Trophoblast cell (in vitro differentiated cells and primary cell): ENCODE results near the gene EPM2AIP1.
A peak's percentile ranks its signal among the peaks of the same experiment; 100 is the strongest.

Source experiments
- DNase-seq, 2 donors: peaks; one replicate each; pipeline ENCODE4 v3.0.0-alpha.2; 2016
- H2AFZ ChIP-seq: 2 replicates; pipeline ENCODE4 v1.6.1; 2013; ENCODE audit warnings: low read length, moderate library complexity, mild to moderate bottlenecking; ENCODE audit not compliant: insufficient read depth, poor library complexity
- H2AK5ac ChIP-seq: 2 replicates; pipeline ENCODE4 v1.6.1; 2013; ENCODE audit warnings: mild to moderate bottlenecking, low read length
- H2BK120ac ChIP-seq: 2 replicates; pipeline ENCODE4 v1.6.1; 2013; ENCODE audit warnings: low read length, mild to moderate bottlenecking, moderate library complexity; ENCODE audit not compliant: insufficient read depth, poor library complexity
- H2BK12ac ChIP-seq: 2 replicates; pipeline ENCODE4 v1.6.1; 2013; ENCODE audit warnings: mild to moderate bottlenecking, low read length, moderate library complexity
- H2BK5ac ChIP-seq: 2 replicates; pipeline ENCODE4 v1.6.1; 2013; ENCODE audit warnings: low read length, low read depth, moderate library complexity, mild to moderate bottlenecking; ENCODE audit not compliant: poor library complexity
- H3K14ac ChIP-seq: 2 replicates; pipeline ENCODE4 v1.6.1; 2013; ENCODE audit warnings: mild to moderate bottlenecking, low read length
- H3K18ac ChIP-seq: 2 replicates; pipeline ENCODE4 v1.6.1; 2013; ENCODE audit warnings: mild to moderate bottlenecking, low read length
- H3K23ac ChIP-seq: 2 replicates; pipeline ENCODE4 v1.6.1; 2013; ENCODE audit warnings: low read length
- H3K27ac ChIP-seq: 2 replicates; pipeline ENCODE4 v1.5.1; 2013; ENCODE audit warnings: low read depth, mild to moderate bottlenecking, inconsistent platforms, low read length, moderate library complexity
- H3K27me3 ChIP-seq: 2 replicates; pipeline ENCODE4 v1.6.1; 2013; ENCODE audit warnings: inconsistent platforms, mild to moderate bottlenecking, low read length, moderate library complexity; ENCODE audit not compliant: insufficient read depth
- H3K36me3 ChIP-seq, 2 experiments: 1 replicate in 1 of 2; 2 replicates in 1 of 2; pipeline ENCODE4 v1.6.1; 2013; ENCODE audit warnings: low read length in 2 of 2, mild to moderate bottlenecking in 2 of 2, moderate library complexity in 1 of 2; ENCODE audit not compliant: insufficient read depth in 2 of 2, control insufficient read depth in 1 of 2
- H3K4ac ChIP-seq: 2 replicates; pipeline ENCODE4 v1.6.1; 2013; ENCODE audit warnings: low read depth, mild to moderate bottlenecking, low read length, moderate library complexity
- H3K4me1 ChIP-seq, 2 experiments: 1 replicate in 1 of 2; 2 replicates in 1 of 2; pipeline ENCODE4 v1.6.1; 2013; ENCODE audit warnings: low read length in 2 of 2, mild to moderate bottlenecking in 2 of 2, moderate library complexity in 1 of 2; ENCODE audit not compliant: insufficient read depth in 2 of 2, control insufficient read depth in 1 of 2
- H3K4me2 ChIP-seq: 2 replicates; pipeline ENCODE4 v1.6.1; 2013; ENCODE audit warnings: inconsistent platforms, mild to moderate bottlenecking, low read length, moderate library complexity
- H3K4me3 ChIP-seq: 2 replicates; pipeline ENCODE4 v1.5.1; 2013; ENCODE audit warnings: mild to moderate bottlenecking, low read depth, low read length, inconsistent platforms
- H3K79me1 ChIP-seq: one replicate; pipeline ENCODE4 v1.6.1; 2013; ENCODE audit warnings: low read length
- H3K79me2 ChIP-seq: 2 replicates; pipeline ENCODE4 v1.6.1; 2013; ENCODE audit warnings: low read length, mild to moderate bottlenecking; ENCODE audit not compliant: control insufficient read depth, insufficient read depth, poor library complexity
- H3K9ac ChIP-seq: 2 replicates; pipeline ENCODE4 v1.6.1; 2013; ENCODE audit warnings: mild to moderate bottlenecking, low read length
- H3K9me3 ChIP-seq: 2 replicates; pipeline ENCODE4 v1.6.1; 2013; ENCODE audit warnings: low read depth, mild to moderate bottlenecking, control low read depth, inconsistent platforms, low read length; ENCODE audit not compliant: insufficient read depth
- H4K12ac ChIP-seq: 2 replicates; pipeline ENCODE4 v1.6.1; 2013; ENCODE audit warnings: low read depth, mild to moderate bottlenecking, low read length, moderate library complexity
- H4K8ac ChIP-seq: 2 replicates; pipeline ENCODE4 v1.6.1; 2013; ENCODE audit warnings: low read depth, mild to moderate bottlenecking, low read length, moderate library complexity
- H4K91ac ChIP-seq: one replicate; pipeline ENCODE4 v1.6.1; 2013; ENCODE audit warnings: low read depth, mild to moderate bottlenecking, low read length, moderate library complexity
- WGBS: extraction: QIAGEN DNeasy Blood & Tissue Kit; methylation state at CpG from one replicate; pipeline ENCODE4 v1.1.7; 2013; ENCODE audit warnings: missing lambda C conversion rate; ENCODE audit not compliant: insufficient read length, insufficient coverage; ENCODE audit errors: extremely low coverage; 5-methylcytosine and 5-hydroxymethylcytosine counted together

EPM2AIP1 gene

DNA sequence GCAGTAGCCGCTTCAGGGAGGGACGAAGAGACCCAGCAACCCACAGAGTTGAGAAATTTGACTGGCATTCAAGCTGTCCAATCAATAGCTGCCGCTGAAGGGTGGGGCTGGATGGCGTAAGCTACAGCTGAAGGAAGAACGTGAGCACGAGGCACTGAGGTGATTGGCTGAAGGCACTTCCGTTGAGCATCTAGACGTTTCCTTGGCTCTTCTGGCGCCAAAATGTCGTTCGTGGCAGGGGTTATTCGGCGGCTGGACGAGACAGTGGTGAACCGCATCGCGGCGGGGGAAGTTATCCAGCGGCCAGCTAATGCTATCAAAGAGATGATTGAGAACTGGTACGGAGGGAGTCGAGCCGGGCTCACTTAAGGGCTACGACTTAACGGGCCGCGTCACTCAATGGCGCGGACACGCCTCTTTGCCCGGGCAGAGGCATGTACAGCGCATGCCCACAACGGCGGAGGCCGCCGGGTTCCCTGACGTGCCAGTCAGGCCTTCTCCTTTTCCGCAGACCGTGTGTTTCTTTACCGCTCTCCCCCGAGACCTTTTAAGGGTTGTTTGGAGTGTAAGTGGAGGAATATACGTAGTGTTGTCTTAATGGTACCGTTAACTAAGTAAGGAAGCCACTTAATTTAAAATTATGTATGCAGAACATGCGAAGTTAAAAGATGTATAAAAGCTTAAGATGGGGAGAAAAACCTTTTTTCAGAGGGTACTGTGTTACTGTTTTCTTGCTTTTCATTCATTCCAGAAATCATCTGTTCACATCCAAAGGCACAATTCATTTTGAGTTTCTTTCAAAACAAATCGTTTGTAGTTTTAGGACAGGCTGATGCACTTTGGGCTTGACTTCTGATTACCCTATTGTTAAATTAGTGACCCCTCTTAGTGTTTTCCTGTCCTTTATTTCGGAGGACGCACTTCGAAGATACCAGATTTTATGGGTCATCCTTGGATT, 674 bp upstream of the EPM2AIP1 start, which contains the start of gene MLH1:
Gene MLH1 (plus strand): TSS at position 193 of the 958 bp plus-strand sequence. CDS start 30 bp downstream, at position 223.
- Histone ChIP-seq H2AK5ac (peak within 1 kb of the TSS; percentile 4), H4K91ac (peak within 1 kb of the TSS; percentile 88)

GRCh38 chr3:36991923-36992805, 767 bp downstream of the EPM2AIP1 start:
- Histone ChIP-seq H3K9ac (peak overlapping the region; percentile 92), H3K23ac (peak overlapping the region; percentile 19), H2AK5ac (peak overlapping the region; percentile 4), H3K4me1 (peaks cover 0 to 3% of the 10 kb centered on the region in 2 experiments), H4K12ac (peak overlapping the region; percentile 85), H3K9me3 (no peaks in the 10 kb centered on the region), H3K79me1 (peaks cover 9% of the 10 kb centered on the region), H3K36me3 (peaks cover 2 to 4% of the 10 kb centered on the region in 2 experiments), H3K14ac (peak overlapping the region; percentile 76), H3K4me2 (peak overlapping the region; percentile 85), H3K79me2 (peaks cover 10% of the 10 kb centered on the region), H3K27ac (peak overlapping the region; percentile 94), H3K18ac (peak overlapping the region; percentile 80), H3K4me3 (peak overlapping the region; percentile 91), H2BK5ac (peak overlapping the region; percentile 80), H2AFZ (peak overlapping the region; percentile 46), H3K27me3 (no peaks in the 10 kb centered on the region), H2BK120ac (peak overlapping the region; percentile 69), H3K4ac (peak overlapping the region; percentile 43), H2BK12ac (no peak overlapping the region), H4K8ac (peak overlapping the region; percentile 86), H4K91ac (peak overlapping the region; percentile 57)
- WGBS = no CpG with 5 or more reads among the region's 24 CpGs
- DNase-seq = peak in 1 of 2 donors; percentile 34

More for the DNA sequence above, 674 bp upstream of the EPM2AIP1 start, which contains the start of gene MLH1:
- Histone ChIP-seq H3K18ac (peak within 1 kb of the TSS; percentile 83), H3K4me1 (peaks cover 0 to 3% of the 10 kb centered on the region in 2 experiments), H3K79me2 (peaks cover 10% of the 10 kb centered on the region), H2BK120ac (peak within 1 kb of the TSS; percentile 97), H3K36me3 (peaks cover 4 to 8% of the 10 kb centered on the region in 2 experiments), H2AFZ (peak within 1 kb of the TSS; percentile 94), H4K8ac (peak within 1 kb of the TSS; percentile 96), H3K79me1 (peaks cover 9% of the 10 kb centered on the region), H3K9me3 (no peaks in the 10 kb centered on the region), H2BK5ac (peak within 1 kb of the TSS; percentile 94), H3K27ac (peak within 1 kb of the TSS; percentile 94), H3K9ac (peak within 1 kb of the TSS; percentile 92), H3K4me3 (peak within 1 kb of the TSS; percentile 91), H4K12ac (peak within 1 kb of the TSS; percentile 89), H3K27me3 (no peaks in the 10 kb centered on the region), H3K4me2 (peak within 1 kb of the TSS; percentile 85), H3K23ac (no peak within 1 kb of the TSS), H2BK12ac (peak within 1 kb of the TSS; percentile 48), H3K4ac (peak within 1 kb of the TSS; percentile 63), H3K14ac (peak within 1 kb of the TSS; percentile 86)
- peak; percentile 100 for DNase-seq
- WGBS = no CpG with 5 or more reads among the region's 47 CpGs

DNA sequence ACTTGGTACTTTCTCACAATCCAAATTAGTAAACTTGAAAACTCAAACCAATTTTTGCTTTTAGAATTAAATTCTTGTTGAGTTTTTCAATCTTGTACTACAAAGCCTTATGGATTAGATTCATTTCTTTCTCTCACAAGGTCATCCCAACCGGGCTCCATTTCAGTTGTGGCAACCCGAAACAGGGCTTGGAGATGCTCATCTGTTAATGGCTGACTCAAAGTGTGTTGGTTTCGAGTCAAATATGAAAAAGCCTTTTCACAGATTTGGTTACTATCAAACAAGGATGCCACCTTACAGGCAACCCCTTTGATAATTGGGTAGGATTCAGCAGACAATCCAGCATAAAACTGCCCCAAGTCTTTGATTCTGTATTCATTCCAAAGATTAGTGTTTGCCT, 1.8 kb downstream of the EPM2AIP1 start:
- peak overlapping the region; percentile 43 for H3K4me2 ChIP-seq
- peaks cover 10% of the 10 kb centered on the region for H3K79me2 ChIP-seq
- DNase-seq = no peak
- no peak overlapping the region for H2AFZ ChIP-seq
- peak overlapping the region; percentile 83 for H3K4ac ChIP-seq
- no peak overlapping the region for H3K14ac ChIP-seq
- no peak overlapping the region for H2BK5ac ChIP-seq
- H4K12ac ChIP-seq = no peak overlapping the region
- peaks cover 0 to 3% of the 10 kb centered on the region in 2 experiments for H3K4me1 ChIP-seq
- H2BK120ac ChIP-seq = no peak overlapping the region
- H4K8ac ChIP-seq = no peak overlapping the region
- no peaks in the 10 kb centered on the region for H3K27me3 ChIP-seq
- no peaks in the 10 kb centered on the region for H3K9me3 ChIP-seq
- peaks cover 4 to 5% of the 10 kb centered on the region in 2 experiments for H3K36me3 ChIP-seq
- no CpG with 5 or more reads among the region's 3 CpGs for WGBS
- H3K23ac ChIP-seq = no peak overlapping the region
- peaks cover 9% of the 10 kb centered on the region for H3K79me1 ChIP-seq
- no peak overlapping the region for H4K91ac ChIP-seq
- H3K18ac ChIP-seq = no peak overlapping the region
- no peak overlapping the region for H3K27ac ChIP-seq
- H2BK12ac ChIP-seq = no peak overlapping the region
- H3K4me3 ChIP-seq = no peak overlapping the region
- no peak overlapping the region for H3K9ac ChIP-seq
- no peak overlapping the region for H2AK5ac ChIP-seq

DNA sequence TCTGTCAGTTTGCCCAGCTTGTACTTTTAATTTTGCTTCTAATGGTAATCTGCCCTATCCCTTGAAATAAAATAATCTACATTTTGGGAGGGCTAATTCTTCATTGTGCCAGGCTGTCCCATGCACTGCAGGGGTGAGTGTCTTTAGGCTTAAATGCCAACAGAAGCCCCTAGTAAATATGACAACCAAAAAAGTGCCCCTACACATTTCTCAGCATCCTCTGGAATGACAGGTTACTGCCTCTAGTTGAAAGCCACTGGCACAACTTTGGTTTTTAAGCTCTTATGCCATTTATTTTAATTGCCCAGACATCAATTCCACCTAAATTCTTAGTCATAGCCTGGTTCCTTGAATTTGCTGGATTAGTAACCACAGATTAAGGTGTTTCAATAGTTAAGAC, 3.4 kb downstream of the EPM2AIP1 start:
- no peaks in the 10 kb centered on the region for H3K9me3 ChIP-seq
- H3K18ac ChIP-seq = no peak overlapping the region
- H3K36me3 ChIP-seq = peaks cover 3 to 9% of the 10 kb centered on the region in 2 experiments
- no peak overlapping the region for H2BK12ac ChIP-seq
- H3K4me1 ChIP-seq = peaks cover 0 to 3% of the 10 kb centered on the region in 2 experiments
- no peak overlapping the region for H4K8ac ChIP-seq
- H3K14ac ChIP-seq = no peak overlapping the region
- H3K23ac ChIP-seq = no peak overlapping the region
- no peak overlapping the region for H4K91ac ChIP-seq
- no peak overlapping the region for H2AFZ ChIP-seq
- H3K4me2 ChIP-seq = no peak overlapping the region
- no peak for DNase-seq
- no peaks in the 10 kb centered on the region for H3K27me3 ChIP-seq
- no peak overlapping the region for H3K4ac ChIP-seq
- no peak overlapping the region for H2AK5ac ChIP-seq
- no peak overlapping the region for H3K27ac ChIP-seq
- no peak overlapping the region for H2BK5ac ChIP-seq
- H3K9ac ChIP-seq = no peak overlapping the region
- peaks cover 10% of the 10 kb centered on the region for H3K79me2 ChIP-seq
- peaks cover 9% of the 10 kb centered on the region for H3K79me1 ChIP-seq
- no peak overlapping the region for H2BK120ac ChIP-seq
- no peak overlapping the region for H3K4me3 ChIP-seq
- no peak overlapping the region for H4K12ac ChIP-seq
